ENCODE measurements around the gene RAB11FIP5.

GRCh38 chr2:73028841-73029240 is 83.9 kb downstream of the RAB11FIP5 start:
- no peak for TF ChIP-seq POLR2AphosphoS5 (IDR thresholded peaks at IDR 0.05)
- no peak for TF ChIP-seq EP300 (IDR thresholded peaks at IDR 0.05)
- TF ChIP-seq POLR2A (IDR thresholded peaks at IDR 0.05), result no peak
- TF ChIP-seq CTCF (IDR thresholded peaks at IDR 0.05), result no peak
